HepG2 (cell line): ENCODE results near the gene SLC43A3. TPM values are rescaled to one million over a fixed set of nuclear protein-coding genes. Genes with fewer than 3 reads are reported as not detected.

Experiments used
- AHR ChIP-seq: IDR thresholded peaks from 2 replicates; pipeline ENCODE4 v1.6.1; 2018; ENCODE audit warnings: missing genetic modification reagents, missing compliant biosample characterization
- DPF2 ChIP-seq: sonication (generic); formaldehyde crosslinking; IDR thresholded peaks from 2 replicates; pipeline ENCODE4 v1.4.0; 2020; ENCODE audit warnings: mild to moderate bottlenecking, low read depth, missing genetic modification reagents, borderline replicate concordance
- HMG20A ChIP-seq: IDR thresholded peaks from 2 replicates; pipeline ENCODE4 v1.6.1; 2016; ENCODE audit warnings: borderline replicate concordance
- KAT2B ChIP-seq: fragments of 150-350 bp; IDR thresholded peaks from 2 replicates; pipeline ENCODE4 v1.6.1; 2014; ENCODE audit warnings: low read depth, low read length, borderline replicate concordance
- KDM6A ChIP-seq: IDR thresholded peaks from 2 replicates; pipeline ENCODE4 v1.6.1; 2016; ENCODE audit warnings: low read depth
- NFE2L1 ChIP-seq: sonication (generic); formaldehyde crosslinking; IDR thresholded peaks from 2 replicates; pipeline ENCODE4 v1.4.0; 2020; ENCODE audit warnings: missing genetic modification reagents, mild to moderate bottlenecking, borderline replicate concordance
- SMC3 ChIP-seq: IDR thresholded peaks from 2 replicates; pipeline ENCODE4 v1.6.1; 2011; ENCODE audit warnings: low read length, improper control_type of control experiment
- TBX2 ChIP-seq: sonication (generic); formaldehyde crosslinking; IDR thresholded peaks from 2 replicates; pipeline ENCODE4 v1.5.0; 2020; ENCODE audit warnings: missing genetic modification reagents, mild to moderate bottlenecking, borderline replicate concordance
- TCF7 ChIP-seq: sonication (generic); IDR thresholded peaks from 2 replicates; pipeline ENCODE4 v1.6.1; 2016; ENCODE audit warnings: antibody characterized with exemption, low read depth
- ZFP36L1 ChIP-seq: sonication (generic); formaldehyde crosslinking; IDR thresholded peaks from 2 replicates; pipeline ENCODE4 v1.8.0; 2022; ENCODE audit warnings: mild to moderate bottlenecking, missing genetic modification reagents, moderate library complexity
- ZMYM2 ChIP-seq: sonication (generic); formaldehyde crosslinking; IDR thresholded peaks from 2 replicates; pipeline ENCODE4 v1.8.0; 2022; ENCODE audit warnings: mild to moderate bottlenecking, missing genetic modification reagents
- ZNF432 ChIP-seq: sonication (generic); formaldehyde crosslinking; IDR thresholded peaks from 2 replicates; pipeline ENCODE4 v1.5.0; 2020; ENCODE audit warnings: missing genetic modification reagents, mild to moderate bottlenecking, borderline replicate concordance
- ZNF44 ChIP-seq: sonication (generic); formaldehyde crosslinking; IDR thresholded peaks from 2 replicates; pipeline ENCODE4 v1.5.1; 2020; ENCODE audit warnings: mild to moderate bottlenecking, missing genetic modification reagents
- ZNF619 ChIP-seq: sonication (generic); formaldehyde crosslinking; IDR thresholded peaks from 2 replicates; pipeline ENCODE4 v1.4.0; 2020; ENCODE audit warnings: mild to moderate bottlenecking, missing genetic modification reagents
- ZNF879 ChIP-seq: sonication (generic); formaldehyde crosslinking; IDR thresholded peaks from 2 replicates; pipeline ENCODE4 v1.8.1; 2023; ENCODE audit warnings: missing genetic modification reagents
- polyA plus RNA-seq, 8 experiments: library from polyadenylated mRNA; depleted of rRNA in 3 of 8; stranded (reverse) in 7 of 8; unstranded in 1 of 8; fragments of >200 nt; fragmentation: Illumina TruSeq in 4 of 8; extraction: Trizol in 4 of 8; gene quantifications; 2 replicates each; pipeline versions ENCODE4 v1.2.1 to v1.2.3, GENCODE V29; 2011 to 2016; ENCODE audit warnings: low read depth in 4 of 8, missing spikeins in 1 of 8, mixed read lengths in 1 of 8; ENCODE audit not compliant: insufficient read depth in 1 of 8
- total RNA-seq, 5 experiments: library from RNA; depleted of rRNA; stranded (reverse); fragments of >200 nt; fragmentation: Illumina TruSeq; extraction: Trizol; gene quantifications; 2 replicates each; pipeline ENCODE4 v1.2.3, GENCODE V29; 2016; ENCODE audit warnings: low read depth in 1 of 5
- TF ChIP-seq, protein P1 (sequence below): sonication (generic); formaldehyde crosslinking; IDR thresholded peaks from 2 replicates; pipeline ENCODE4 v1.9.0; 2021; ENCODE audit warnings: missing genetic modification reagents, mild to moderate bottlenecking, borderline replicate concordance
- TF ChIP-seq, protein P2 (sequence below): sonication (generic); formaldehyde crosslinking; IDR thresholded peaks from 2 replicates; pipeline ENCODE4 v1.4.0; 2020; ENCODE audit warnings: missing genetic modification reagents
- TF ChIP-seq, protein P3 (sequence below): sonication (generic); formaldehyde crosslinking; IDR thresholded peaks from 2 replicates; pipeline ENCODE4 v1.5.0; 2020; ENCODE audit warnings: mild to moderate bottlenecking, missing genetic modification reagents
- TF ChIP-seq, protein P4 (sequence below): sonication (generic); formaldehyde crosslinking; IDR thresholded peaks from 2 replicates; pipeline ENCODE4 v1.5.1; 2020; ENCODE audit warnings: missing genetic modification reagents, mild to moderate bottlenecking, borderline replicate concordance
- TF ChIP-seq, protein P5 (sequence below): sonication (generic); formaldehyde crosslinking; IDR thresholded peaks from 2 replicates; pipeline ENCODE4 v1.4.0; 2020; ENCODE audit warnings: missing genetic modification reagents

SLC43A3 gene
- total and polyA plus RNA-seq, 2 of the 13 experiments (the other 11 are each of a cell fraction or from before 2014, with no cell fraction given): 2.6 TPM; not detected in 1

DNA sequence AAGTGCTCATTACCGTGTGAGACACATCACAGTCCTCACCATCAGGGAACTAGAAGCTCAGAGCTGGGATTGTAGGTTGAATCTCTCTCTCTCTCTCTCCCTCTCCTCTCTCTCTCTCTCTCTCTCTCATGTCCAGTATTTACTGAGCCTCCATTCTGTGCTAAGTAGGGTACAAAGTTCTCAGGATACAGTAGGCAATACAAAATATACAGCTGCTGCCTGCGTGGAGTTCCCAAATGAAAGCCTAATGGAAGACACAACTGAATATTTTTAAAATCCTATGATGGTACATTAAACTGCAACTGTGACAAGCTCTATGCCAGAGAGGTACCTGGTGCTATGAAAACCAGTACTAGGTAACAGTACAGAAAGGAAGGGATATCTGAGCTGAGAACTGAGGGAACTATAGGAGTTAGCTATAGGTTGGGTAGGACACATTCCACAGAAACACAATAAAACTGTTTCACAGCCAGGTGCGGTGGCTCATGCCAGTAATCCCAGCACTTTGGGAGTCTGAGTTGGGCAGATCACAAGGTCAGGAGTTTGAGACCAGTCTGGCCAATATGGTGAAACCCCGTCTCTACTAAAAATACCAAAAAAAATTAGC, 26.8 kb downstream of the SLC43A3 start (continued):
- TF ChIP-seq, protein P1, sequence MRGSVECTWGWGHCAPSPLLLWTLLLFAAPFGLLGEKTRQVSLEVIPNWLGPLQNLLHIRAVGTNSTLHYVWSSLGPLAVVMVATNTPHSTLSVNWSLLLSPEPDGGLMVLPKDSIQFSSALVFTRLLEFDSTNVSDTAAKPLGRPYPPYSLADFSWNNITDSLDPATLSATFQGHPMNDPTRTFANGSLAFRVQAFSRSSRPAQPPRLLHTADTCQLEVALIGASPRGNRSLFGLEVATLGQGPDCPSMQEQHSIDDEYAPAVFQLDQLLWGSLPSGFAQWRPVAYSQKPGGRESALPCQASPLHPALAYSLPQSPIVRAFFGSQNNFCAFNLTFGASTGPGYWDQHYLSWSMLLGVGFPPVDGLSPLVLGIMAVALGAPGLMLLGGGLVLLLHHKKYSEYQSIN (CRISPR knock-in tag): no peak
- no peak for TF ChIP-seq AHR (CRISPR knock-in tag)
- 0 out of 2 replicates have a peak, but pooled peaks have one; percentile 32 for TF ChIP-seq ZMYM2 (CRISPR knock-in tag)
- TF ChIP-seq HMG20A (CRISPR knock-in tag): peak; percentile 29; the same call in 1 of the 2 replicates
- no peak for TF ChIP-seq KAT2B
- TF ChIP-seq, protein P2, sequence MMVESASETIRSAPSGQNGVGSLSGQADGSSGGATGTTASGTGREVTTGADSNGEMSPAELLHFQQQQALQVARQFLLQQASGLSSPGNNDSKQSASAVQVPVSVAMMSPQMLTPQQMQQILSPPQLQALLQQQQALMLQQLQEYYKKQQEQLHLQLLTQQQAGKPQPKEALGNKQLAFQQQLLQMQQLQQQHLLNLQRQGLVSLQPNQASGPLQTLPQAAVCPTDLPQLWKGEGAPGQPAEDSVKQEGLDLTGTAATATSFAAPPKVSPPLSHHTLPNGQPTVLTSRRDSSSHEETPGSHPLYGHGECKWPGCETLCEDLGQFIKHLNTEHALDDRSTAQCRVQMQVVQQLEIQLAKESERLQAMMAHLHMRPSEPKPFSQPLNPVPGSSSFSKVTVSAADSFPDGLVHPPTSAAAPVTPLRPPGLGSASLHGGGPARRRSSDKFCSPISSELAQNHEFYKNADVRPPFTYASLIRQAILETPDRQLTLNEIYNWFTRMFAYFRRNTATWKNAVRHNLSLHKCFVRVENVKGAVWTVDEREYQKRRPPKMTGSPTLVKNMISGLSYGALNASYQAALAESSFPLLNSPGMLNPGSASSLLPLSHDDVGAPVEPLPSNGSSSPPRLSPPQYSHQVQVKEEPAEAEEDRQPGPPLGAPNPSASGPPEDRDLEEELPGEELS (CRISPR knock-in tag): peak; percentile 69
- TF ChIP-seq, protein P3, sequence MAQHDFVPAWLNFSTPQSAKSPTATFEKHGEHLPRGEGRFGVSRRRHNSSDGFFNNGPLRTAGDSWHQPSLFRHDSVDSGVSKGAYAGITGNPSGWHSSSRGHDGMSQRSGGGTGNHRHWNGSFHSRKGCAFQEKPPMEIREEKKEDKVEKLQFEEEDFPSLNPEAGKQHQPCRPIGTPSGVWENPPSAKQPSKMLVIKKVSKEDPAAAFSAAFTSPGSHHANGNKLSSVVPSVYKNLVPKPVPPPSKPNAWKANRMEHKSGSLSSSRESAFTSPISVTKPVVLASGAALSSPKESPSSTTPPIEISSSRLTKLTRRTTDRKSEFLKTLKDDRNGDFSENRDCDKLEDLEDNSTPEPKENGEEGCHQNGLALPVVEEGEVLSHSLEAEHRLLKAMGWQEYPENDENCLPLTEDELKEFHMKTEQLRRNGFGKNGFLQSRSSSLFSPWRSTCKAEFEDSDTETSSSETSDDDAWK: no peak
- 0 out of 2 replicates have a peak, but pooled peaks have one; percentile 13 for TF ChIP-seq TBX2 (CRISPR knock-in tag)
- TF ChIP-seq TCF7: peak; percentile 15; the same call in 1 of the 2 replicates
- TF ChIP-seq SMC3: no peak
- no peak for TF ChIP-seq ZNF619
- no peak for TF ChIP-seq ZNF879
- TF ChIP-seq DPF2: peak; percentile 87
- TF ChIP-seq, protein P4, sequence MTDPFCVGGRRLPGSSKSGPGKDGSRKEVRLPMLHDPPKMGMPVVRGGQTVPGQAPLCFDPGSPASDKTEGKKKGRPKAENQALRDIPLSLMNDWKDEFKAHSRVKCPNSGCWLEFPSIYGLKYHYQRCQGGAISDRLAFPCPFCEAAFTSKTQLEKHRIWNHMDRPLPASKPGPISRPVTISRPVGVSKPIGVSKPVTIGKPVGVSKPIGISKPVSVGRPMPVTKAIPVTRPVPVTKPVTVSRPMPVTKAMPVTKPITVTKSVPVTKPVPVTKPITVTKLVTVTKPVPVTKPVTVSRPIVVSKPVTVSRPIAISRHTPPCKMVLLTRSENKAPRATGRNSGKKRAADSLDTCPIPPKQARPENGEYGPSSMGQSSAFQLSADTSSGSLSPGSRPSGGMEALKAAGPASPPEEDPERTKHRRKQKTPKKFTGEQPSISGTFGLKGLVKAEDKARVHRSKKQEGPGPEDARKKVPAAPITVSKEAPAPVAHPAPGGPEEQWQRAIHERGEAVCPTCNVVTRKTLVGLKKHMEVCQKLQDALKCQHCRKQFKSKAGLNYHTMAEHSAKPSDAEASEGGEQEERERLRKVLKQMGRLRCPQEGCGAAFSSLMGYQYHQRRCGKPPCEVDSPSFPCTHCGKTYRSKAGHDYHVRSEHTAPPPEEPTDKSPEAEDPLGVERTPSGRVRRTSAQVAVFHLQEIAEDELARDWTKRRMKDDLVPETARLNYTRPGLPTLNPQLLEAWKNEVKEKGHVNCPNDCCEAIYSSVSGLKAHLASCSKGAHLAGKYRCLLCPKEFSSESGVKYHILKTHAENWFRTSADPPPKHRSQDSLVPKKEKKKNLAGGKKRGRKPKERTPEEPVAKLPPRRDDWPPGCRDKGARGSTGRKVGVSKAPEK (CRISPR knock-in tag): no peak; the same call in 1 of the 2 replicates
- peak; percentile 88 for TF ChIP-seq KDM6A (CRISPR knock-in tag)
- no peak for TF ChIP-seq ZNF432 (CRISPR knock-in tag)
- TF ChIP-seq ZFP36L1 (CRISPR knock-in tag): no peak
- TF ChIP-seq, protein P5, sequence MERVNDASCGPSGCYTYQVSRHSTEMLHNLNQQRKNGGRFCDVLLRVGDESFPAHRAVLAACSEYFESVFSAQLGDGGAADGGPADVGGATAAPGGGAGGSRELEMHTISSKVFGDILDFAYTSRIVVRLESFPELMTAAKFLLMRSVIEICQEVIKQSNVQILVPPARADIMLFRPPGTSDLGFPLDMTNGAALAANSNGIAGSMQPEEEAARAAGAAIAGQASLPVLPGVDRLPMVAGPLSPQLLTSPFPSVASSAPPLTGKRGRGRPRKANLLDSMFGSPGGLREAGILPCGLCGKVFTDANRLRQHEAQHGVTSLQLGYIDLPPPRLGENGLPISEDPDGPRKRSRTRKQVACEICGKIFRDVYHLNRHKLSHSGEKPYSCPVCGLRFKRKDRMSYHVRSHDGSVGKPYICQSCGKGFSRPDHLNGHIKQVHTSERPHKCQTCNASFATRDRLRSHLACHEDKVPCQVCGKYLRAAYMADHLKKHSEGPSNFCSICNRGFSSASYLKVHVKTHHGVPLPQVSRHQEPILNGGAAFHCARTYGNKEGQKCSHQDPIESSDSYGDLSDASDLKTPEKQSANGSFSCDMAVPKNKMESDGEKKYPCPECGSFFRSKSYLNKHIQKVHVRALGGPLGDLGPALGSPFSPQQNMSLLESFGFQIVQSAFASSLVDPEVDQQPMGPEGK (CRISPR knock-in tag): 0 out of 2 replicates have a peak, but pooled peaks have one; percentile 22
- no peak for TF ChIP-seq ZNF44 (CRISPR knock-in tag)
- TF ChIP-seq NFE2L1 (CRISPR knock-in tag): no peak
